PC-3 (cell line): ENCODE data around the gene LIPH. TPM values are rescaled to one million over a fixed set of nuclear protein-coding genes. Genes with fewer than 3 reads are reported as not detected.

Source experiments
- total RNA-seq: library from RNA; depleted of rRNA; stranded (reverse); fragments of >200 nt; gene quantifications from 2 replicates; pipeline ENCODE4 v1.2.3, GENCODE V29; 2014; rRNA removed

Gene LIPH
- total RNA-seq, 1 experiment from 2014 or later = 1.0 TPM

Other genes starting within 250 kb of the LIPH start
- 24.0 and 24.4 TPM in 2 replicates for gene MAP3K13, start 189.5 kb downstream of the LIPH start, total RNA-seq
- 25.3 and 28.5 TPM in 2 replicates for gene TMEM41A, start 53.6 kb downstream of the LIPH start, total RNA-seq
- gene SENP2, start 33.7 kb upstream of the LIPH start, total RNA-seq = 44.3 and 46.4 TPM in 2 replicates